BJ (cell line): ENCODE results near the gene SLIT1. TPM values are rescaled to one million over a fixed set of nuclear protein-coding genes. Genes with fewer than 3 reads are reported as not detected.

ENCODE experiments used
- CTCF ChIA-PET: fragments of 350-600 bp; formaldehyde crosslinking; extraction: SDS; loops from one replicate; lab custom pipeline; 2021; ENCODE audit warnings: antibody characterized with exemption, inconsistent platforms; lab: Yijun Ruan, JAX
- POLR2A ChIA-PET: fragments of 300-600 bp; sonication (Branson Sonifier 250); formaldehyde crosslinking; extraction: SDS; loops from one replicate; lab custom pipeline; 2021; ENCODE audit warnings: antibody characterized with exemption; lab: Charles Lee
- DNase-seq: peaks from one replicate; pipeline ENCODE4 v3.0.0-alpha.2; 2011; ENCODE audit warnings: low read depth
- H3K27me3 ChIP-seq: 2 replicates; pipeline ENCODE4 v1.6.0; 2011; ENCODE audit warnings: low read length; ENCODE audit not compliant: control insufficient read depth, insufficient read depth
- H3K36me3 ChIP-seq: 2 replicates; pipeline ENCODE4 v1.5.1; 2011; ENCODE audit warnings: low read length; ENCODE audit not compliant: control insufficient read depth, insufficient read depth
- H3K4me3 ChIP-seq: 2 replicates; pipeline ENCODE4 v1.5.1; 2011; ENCODE audit warnings: low read depth, mild to moderate bottlenecking, control low read depth, low read length
- CTCF ChIP-seq: IDR thresholded peaks from 2 replicates; pipeline ENCODE4 v1.5.1; 2011; ENCODE audit warnings: low read depth, mild to moderate bottlenecking, control low read depth, inconsistent platforms, low read length, moderate library complexity; ENCODE audit not compliant: insufficient read depth
- polyA plus RNA-seq: library from polyadenylated mRNA; depleted of rRNA; stranded (reverse); fragments of >200 nt; gene quantifications from 2 replicates; pipeline ENCODE4 v1.2.3, GENCODE V29; 2011

SLIT1 gene
- polyA plus RNA-seq, 1 experiment = 0.02 TPM

- ChIA-PET CTCF (interaction anchor here (5.9 kb wide), 1 partner anchor 10 kb away, joined by 27 read pairs; no protein-coding TSS in a partner anchor), POLR2A (no interaction called here)
- peaks cover 4% of the 10 kb centered on the region; the same call in 1 of the 2 replicates for H3K27me3 ChIP-seq
- H3K4me3 ChIP-seq = no peak overlapping the region
- DNase-seq = no peak
- H3K36me3 ChIP-seq = no peaks in the 10 kb centered on the region
- no peak for TF ChIP-seq CTCF
Observed at GRCh38 chr10:97062046-97062445, 123.7 kb downstream of the SLIT1 start.

- no peak for DNase-seq
- CTCF ChIA-PET = interaction anchor here (5.9 kb wide), 1 partner anchor 11 kb away, joined by 27 read pairs; no protein-coding TSS in a partner anchor
- POLR2A ChIA-PET = no interaction called here
- TF ChIP-seq CTCF = no peak
- no peak overlapping the region for H3K4me3 ChIP-seq
- peaks cover 4% of the 10 kb centered on the region; the same call in 1 of the 2 replicates for H3K27me3 ChIP-seq
- H3K36me3 ChIP-seq = no peaks in the 10 kb centered on the region
Observed at GRCh38 chr10:97061423-97061822, 124.3 kb downstream of the SLIT1 start.

GRCh38 chr10:97060441-97061084 is 125.2 kb downstream of the SLIT1 start:
- no peak for TF ChIP-seq CTCF
- Histone ChIP-seq H3K27me3 (peaks cover 4% of the 10 kb centered on the region; the same call in 1 of the 2 replicates), H3K4me3 (no peak overlapping the region), H3K36me3 (no peaks in the 10 kb centered on the region)
- ChIA-PET POLR2A (no interaction called here), CTCF (interaction anchor here (1.0 to 5.9 kb wide), 3 partner anchors 12 to 150 kb away, joined by 3 to 27 read pairs (median 5); no protein-coding TSS in a partner anchor)
- no peak for DNase-seq

GRCh38 chr10:97059872-97060205 is 125.9 kb downstream of the SLIT1 start:
- no peak for TF ChIP-seq CTCF
- ChIA-PET POLR2A (no interaction called here), CTCF (interaction anchor here (1.0 to 5.9 kb wide), 3 partner anchors 12 to 150 kb away, joined by 3 to 27 read pairs (median 5); no protein-coding TSS in a partner anchor)
- Histone ChIP-seq H3K4me3 (no peak overlapping the region), H3K36me3 (no peaks in the 10 kb centered on the region), H3K27me3 (peaks cover 4% of the 10 kb centered on the region; the same call in 1 of the 2 replicates)
- DNase-seq = no peak

DNA sequence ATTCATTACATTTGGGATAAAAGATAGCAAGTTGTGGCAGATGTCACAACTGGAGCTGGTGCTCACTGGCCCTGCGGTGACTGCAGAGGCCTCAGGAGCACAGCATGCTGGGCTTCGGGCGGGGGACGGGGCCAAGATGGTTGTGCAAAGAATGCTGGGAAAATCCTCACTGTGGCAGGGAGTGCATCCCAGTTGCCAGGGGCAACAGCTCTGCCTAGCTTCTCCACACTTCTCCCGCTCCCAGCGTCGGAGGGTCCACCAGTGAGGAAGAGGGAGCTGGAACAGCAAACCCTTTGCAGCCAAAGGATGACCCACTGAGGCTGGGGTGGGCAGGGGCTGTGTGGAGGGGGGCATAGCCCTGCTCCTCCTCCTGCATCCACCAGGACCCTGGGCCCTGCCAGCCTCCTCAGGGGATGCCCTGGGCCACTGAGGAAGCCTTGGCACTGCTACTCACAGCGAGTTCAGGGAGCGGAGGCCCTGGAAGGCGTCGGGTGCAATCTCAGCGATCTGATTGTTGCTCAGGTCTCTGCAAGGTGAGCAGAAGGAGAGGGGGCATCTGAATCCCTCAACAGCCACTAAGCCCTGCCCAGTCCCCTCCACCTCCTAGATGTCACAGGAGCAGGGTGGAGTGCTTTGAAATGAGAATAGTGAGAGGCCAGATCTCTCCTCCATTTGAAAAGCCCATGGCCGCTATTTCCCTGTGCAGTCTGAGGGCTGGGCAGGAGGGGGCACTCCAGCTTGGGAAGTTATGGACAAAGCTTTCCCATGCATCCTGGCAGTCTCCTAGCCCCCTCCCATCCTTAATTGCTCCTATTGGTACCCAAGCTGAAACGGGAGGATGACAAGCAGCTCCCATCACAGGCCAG is 126.5 kb downstream of the SLIT1 start:
- ChIA-PET CTCF (interaction anchor here (1.0 to 5.9 kb wide), 4 partner anchors 13 to 151 kb away, joined by 3 to 27 read pairs (median 10); no protein-coding TSS in a partner anchor), POLR2A (no interaction called here)
- H3K4me3 ChIP-seq = no peak overlapping the region
- no peak for DNase-seq
- no peak for TF ChIP-seq CTCF
- peaks cover 4% of the 10 kb centered on the region; the same call in 1 of the 2 replicates for H3K27me3 ChIP-seq
- H3K36me3 ChIP-seq = no peaks in the 10 kb centered on the region
